ENCODE results near the gene LENG9. TPM values are rescaled to one million over a fixed set of nuclear protein-coding genes. Genes with fewer than 3 reads are reported as not detected.
A peak's percentile ranks its signal among the peaks of the same experiment; 100 is the strongest.
"Not testable (repeated sequence)": the region's sequence is repeated elsewhere in the genome, so short reads cannot be mapped to it uniquely, and the experiment has no call there.

Gene LENG9
- total RNA-seq, 4 donors from 2014 or later, result 3.1 to 7.9 (median 4.1) TPM

DNA sequence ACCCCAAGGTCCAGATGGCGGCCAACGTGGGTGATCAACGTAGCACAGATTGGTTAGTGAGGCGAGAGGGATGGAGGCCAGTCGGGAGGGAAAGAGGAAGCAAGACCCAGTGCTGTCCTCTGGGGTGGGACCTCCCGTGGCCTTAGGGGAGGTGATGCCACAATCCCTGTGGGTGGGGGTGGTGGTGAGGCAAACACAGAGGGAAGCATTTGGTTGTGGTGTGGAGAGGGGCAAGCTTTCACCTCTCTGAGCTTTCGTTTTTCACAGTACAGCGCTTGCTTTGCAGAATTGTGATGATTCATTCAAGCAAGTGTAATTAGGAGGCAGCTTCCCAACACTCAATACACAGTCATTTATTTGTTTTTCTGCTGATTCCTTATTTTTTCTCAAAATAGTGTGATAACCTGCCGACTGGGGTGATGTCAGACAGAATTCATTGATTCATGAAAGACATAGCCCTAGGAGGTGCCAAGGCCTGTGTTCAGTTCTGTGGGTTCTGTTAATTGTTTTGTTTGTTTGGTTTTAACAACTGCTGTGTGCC lies 12.2 kb downstream of the LENG9 start:
- TF ChIP-seq POLR2A (IDR thresholded peaks at IDR 0.05) (no peak), EP300 (IDR thresholded peaks at IDR 0.05) (no peak), POLR2AphosphoS5 (IDR thresholded peaks at IDR 0.05) (no peak)
- TF ChIP-seq, protein P1, sequence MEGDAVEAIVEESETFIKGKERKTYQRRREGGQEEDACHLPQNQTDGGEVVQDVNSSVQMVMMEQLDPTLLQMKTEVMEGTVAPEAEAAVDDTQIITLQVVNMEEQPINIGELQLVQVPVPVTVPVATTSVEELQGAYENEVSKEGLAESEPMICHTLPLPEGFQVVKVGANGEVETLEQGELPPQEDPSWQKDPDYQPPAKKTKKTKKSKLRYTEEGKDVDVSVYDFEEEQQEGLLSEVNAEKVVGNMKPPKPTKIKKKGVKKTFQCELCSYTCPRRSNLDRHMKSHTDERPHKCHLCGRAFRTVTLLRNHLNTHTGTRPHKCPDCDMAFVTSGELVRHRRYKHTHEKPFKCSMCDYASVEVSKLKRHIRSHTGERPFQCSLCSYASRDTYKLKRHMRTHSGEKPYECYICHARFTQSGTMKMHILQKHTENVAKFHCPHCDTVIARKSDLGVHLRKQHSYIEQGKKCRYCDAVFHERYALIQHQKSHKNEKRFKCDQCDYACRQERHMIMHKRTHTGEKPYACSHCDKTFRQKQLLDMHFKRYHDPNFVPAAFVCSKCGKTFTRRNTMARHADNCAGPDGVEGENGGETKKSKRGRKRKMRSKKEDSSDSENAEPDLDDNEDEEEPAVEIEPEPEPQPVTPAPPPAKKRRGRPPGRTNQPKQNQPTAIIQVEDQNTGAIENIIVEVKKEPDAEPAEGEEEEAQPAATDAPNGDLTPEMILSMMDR (IDR thresholded peaks at IDR 0.05), result no peak
- H3K27me3 ChIP-seq, result no peaks in the 10 kb centered on the region
- H3K36me3 ChIP-seq, result peaks cover 55% of the 10 kb centered on the region
- no peak overlapping the region for H3K27ac ChIP-seq
- no peak for DNase-seq (ENCODE audit: low spot score in 2 of 2)
- H3K4me3 ChIP-seq, result no peak overlapping the region
- H3K4me1 ChIP-seq, result peaks cover 43% of the 10 kb centered on the region
- 65% methylated on average over 9 of the region's 9 CpGs for WGBS
- no peaks in the 10 kb centered on the region for H3K9me3 ChIP-seq

DNA sequence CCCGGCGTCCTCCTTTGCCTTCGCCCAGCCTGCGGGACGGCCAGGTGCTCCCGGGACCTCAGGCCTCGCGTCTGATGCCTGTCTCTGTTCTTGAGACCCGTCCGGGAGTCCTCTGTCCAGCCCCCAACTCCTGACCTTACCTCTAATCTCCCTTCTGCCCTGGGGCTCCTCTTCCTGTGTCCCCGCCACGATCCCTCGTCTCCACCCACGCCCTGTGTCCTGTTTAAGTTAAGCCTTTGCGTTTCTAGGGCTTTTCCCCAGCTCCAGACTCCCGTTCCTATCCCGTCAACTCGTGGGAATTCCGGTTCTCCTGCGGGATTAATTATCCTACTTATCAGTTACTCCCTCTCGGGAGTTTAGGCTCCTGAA lies 13.9 kb downstream of the LENG9 start:
- TF ChIP-seq EP300 (IDR thresholded peaks at IDR 0.05), result no peak
- no peak for TF ChIP-seq POLR2AphosphoS5 (IDR thresholded peaks at IDR 0.05)
- TF ChIP-seq, protein P1 (IDR thresholded peaks at IDR 0.05), result no peak
- no peak for TF ChIP-seq POLR2A (IDR thresholded peaks at IDR 0.05)
- Histone ChIP-seq H3K4me1 (peaks cover 47% of the 10 kb centered on the region), H3K27ac (peak overlapping the region; percentile 98), H3K36me3 (peaks cover 47% of the 10 kb centered on the region), H3K4me3 (peak overlapping the region; percentile 78), H3K9me3 (no peaks in the 10 kb centered on the region), H3K27me3 (no peaks in the 10 kb centered on the region)
- under 1% methylated on average over 21 of the region's 21 CpGs for WGBS
- DNase-seq (ENCODE audit: low spot score in 2 of 2), result no peak

DNA sequence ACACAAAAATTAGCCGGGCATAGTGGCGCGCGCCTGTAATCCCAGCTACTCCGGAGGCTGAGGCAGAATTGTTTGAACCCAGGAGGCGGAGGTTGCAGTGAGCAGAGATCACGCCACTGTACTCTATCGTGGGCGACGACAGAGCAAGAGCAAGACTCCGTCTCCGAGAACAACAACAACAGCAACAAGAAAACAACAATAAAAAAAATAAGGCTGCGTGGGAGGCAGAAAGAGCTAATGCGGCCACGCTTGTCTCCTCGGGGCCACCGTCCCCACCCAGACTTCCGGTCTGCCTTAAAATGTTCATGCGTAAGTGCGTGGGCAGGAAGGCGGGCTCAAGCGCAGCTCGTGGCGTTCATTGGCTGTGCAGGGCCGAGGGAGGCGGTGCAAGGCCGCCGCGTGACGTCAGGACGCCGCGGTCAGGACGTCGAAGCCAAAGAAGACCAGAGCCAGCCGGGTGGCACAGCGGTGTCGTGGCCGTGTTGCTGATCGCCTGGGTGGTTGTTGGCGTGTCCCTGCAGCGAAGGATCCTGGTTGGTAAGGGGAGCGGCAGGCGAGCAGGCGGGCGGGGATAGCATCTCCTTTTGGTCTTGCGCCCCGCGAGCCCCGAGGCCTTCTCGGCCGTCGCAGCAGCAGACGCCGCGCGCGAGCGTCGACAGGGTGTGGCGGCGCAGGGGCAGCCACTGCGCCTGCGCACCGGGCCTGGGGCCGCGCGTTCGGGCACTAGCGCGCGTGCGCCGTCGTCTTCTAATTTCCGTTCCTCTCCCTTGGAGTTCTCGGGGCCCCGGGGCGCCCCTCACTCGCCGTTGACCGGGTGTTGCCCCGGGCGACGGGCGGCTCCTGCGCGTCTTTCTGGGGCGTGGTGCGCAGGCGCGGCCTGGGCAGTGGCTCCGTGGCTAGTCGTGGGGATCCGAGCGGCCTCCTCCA lies 14.5 kb downstream of the LENG9 start, which contains the start of gene LENG8:
Gene LENG8, plus strand, starts transcription at position 426 of the 927 bp plus-strand sequence. CDS start 2,146 bp downstream, outside the sequence.
- Histone ChIP-seq H3K27me3 (no peaks in the 10 kb centered on the region), H3K27ac (peak within 1 kb of the TSS; percentile 98), H3K36me3 (peaks cover 41% of the 10 kb centered on the region), H3K9me3 (no peaks in the 10 kb centered on the region), H3K4me1 (peaks cover 47% of the 10 kb centered on the region), H3K4me3 (peak within 1 kb of the TSS; percentile 78)
- DNase-seq (ENCODE audit: low spot score in 2 of 2), result peak; percentile 98 to 99
- WGBS, result 0% methylated on average over 68 of the region's 96 CpGs
- TF ChIP-seq POLR2A (IDR thresholded peaks at IDR 0.05), result peak; percentile 83 to 94
- TF ChIP-seq POLR2AphosphoS5 (IDR thresholded peaks at IDR 0.05), result peak; percentile 88 to 97 (median 94)
- no peak for TF ChIP-seq EP300 (IDR thresholded peaks at IDR 0.05)
- TF ChIP-seq, protein P1 (IDR thresholded peaks at IDR 0.05), result no peak

DNA sequence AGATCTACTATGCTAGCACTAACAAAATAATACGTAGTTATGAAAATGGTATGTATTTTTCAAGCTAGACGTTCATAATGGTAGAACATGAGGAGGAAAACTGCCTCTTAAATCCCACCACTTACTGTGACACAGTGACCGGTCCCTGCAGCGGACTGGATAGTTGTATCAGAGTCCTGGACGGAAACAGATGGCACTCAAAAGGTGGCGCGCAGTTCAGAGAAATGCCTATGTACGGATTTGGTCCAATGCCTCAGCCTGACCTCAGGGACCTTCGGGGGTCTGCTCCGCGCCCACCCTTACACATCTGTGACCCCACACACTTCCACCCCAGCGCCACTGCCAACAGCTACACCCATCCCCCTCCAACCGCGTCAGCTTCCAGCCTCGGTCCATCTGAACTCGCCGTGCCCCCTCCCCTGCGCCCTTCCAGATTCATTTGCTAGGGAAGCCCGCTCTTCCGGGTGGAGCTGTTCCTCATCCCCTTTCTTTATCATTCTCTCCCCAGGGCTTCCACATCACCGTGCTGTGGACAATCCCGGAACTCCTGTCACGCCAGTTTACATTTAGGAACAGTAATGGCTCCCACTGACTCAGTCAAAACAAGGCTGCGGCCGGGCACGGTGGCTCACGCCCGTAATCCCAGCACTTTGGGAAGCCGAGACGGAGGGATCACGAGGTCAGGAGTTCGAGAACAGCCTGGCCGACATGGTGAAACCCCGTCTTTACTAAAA lies 15.4 kb downstream of the LENG9 start:
- Histone ChIP-seq H3K4me3 (peak overlapping the region; percentile 78), H3K36me3 (peaks cover 33% of the 10 kb centered on the region), H3K27me3 (no peaks in the 10 kb centered on the region), H3K27ac (peak overlapping the region; percentile 98), H3K4me1 (peaks cover 47% of the 10 kb centered on the region), H3K9me3 (no peaks in the 10 kb centered on the region)
- WGBS, result 2% methylated on average over 32 of the region's 34 CpGs
- peak in 1 of 3 donors; percentile 9 for TF ChIP-seq POLR2AphosphoS5 (IDR thresholded peaks at IDR 0.05)
- TF ChIP-seq, protein P1 (IDR thresholded peaks at IDR 0.05), result no peak
- DNase-seq (ENCODE audit: low spot score in 2 of 2), result peak; percentile 84 to 85

DNA sequence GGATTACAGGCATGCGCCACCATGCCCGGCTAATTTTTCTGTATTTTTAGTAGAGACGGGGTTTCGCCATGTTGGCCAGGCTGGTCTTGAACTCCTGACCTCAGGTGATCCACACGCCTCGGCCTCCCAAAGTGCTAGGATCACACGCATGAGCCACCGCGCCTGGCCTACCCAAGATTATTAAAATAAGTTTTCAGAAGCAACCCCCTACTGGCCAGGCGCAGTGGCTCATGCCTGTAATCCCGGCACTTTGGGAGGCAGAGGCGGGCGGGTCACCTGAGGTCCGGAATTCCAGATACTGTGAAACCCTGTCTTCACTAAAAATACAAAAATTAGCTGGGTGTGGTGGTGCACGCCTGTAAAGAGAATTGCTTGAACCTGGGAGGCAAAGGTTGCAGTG lies 17.2 kb downstream of the LENG9 start:
- H3K27me3 ChIP-seq; H3K4me3 ChIP-seq; H3K9me3 ChIP-seq; DNase-seq (ENCODE audit: low spot score in 2 of 2); H3K27ac ChIP-seq: not testable (repeated sequence)
- Histone ChIP-seq H3K4me1 (peaks cover 38% of the 10 kb centered on the region), H3K36me3 (peaks cover 21% of the 10 kb centered on the region)
- 81% methylated on average over 15 of the region's 15 CpGs for WGBS
